Stimulated activated CD4-positive, alpha-beta T cell treated with anti-CD3 and anti-CD28 coated beads, Interleukin-4, amount 100 ng/mL, for 4 hours (primary cell): ENCODE data around the gene SP110.
"Not testable (repeated sequence)": the region's sequence is repeated elsewhere in the genome, so short reads cannot be mapped to it uniquely, and the experiment has no call there.

Experiments
- DNase-seq, 2 experiments: peaks; one replicate each; pipeline ENCODE4 v3.0.0-alpha.2; 2020

Gene SP110

GRCh38 chr2:230222829-230223228 is 3.0 kb upstream of the SP110 start:
- DNase-seq, result not testable (repeated sequence)

GRCh38 chr2:230221493-230221892 is 1.7 kb upstream of the SP110 start:
- DNase-seq, result no peak

- DNase-seq, result no peak
Observed at GRCh38 chr2:230220347-230220969, 674 bp upstream of the SP110 start.

GRCh38 chr2:230218421-230218820 is 1.4 kb downstream of the SP110 start:
- DNase-seq, result no peak

- DNase-seq, result no peak
Observed at GRCh38 chr2:230217424-230217823, 2.4 kb downstream of the SP110 start.

- DNase-seq, result no peak
Observed at GRCh38 chr2:230216489-230216888, 3.3 kb downstream of the SP110 start.

DNA sequence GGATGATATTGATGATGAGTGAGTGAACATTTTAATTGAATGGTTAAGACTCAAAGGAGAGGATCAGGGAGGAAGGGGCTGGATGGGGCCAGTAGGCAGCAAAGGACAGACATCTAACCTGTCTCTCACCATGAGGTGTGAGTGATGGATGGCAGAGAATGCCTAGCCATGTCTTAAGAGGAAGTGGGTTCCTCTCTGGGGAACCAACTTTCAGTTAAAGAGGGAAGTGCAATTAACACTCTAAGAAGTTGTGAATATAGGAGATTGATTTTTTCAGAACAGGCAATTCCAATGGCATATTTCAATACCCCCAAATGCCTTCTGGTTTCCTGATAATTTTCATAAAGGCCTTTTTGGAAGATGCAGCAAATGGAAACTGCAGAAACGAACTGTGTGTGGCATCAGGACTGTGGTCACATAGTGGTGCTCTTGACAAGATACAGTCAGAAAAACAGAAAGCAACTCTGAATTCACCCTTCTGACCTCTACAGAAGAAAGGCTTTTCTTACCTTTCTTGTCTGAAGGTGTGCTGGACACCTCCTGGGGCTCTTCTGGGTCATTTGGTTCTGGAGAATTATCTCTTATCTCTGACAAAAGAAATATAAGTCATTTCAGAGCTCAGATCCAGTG is 10.2 kb downstream of the SP110 start:
- no peak for DNase-seq

DNA sequence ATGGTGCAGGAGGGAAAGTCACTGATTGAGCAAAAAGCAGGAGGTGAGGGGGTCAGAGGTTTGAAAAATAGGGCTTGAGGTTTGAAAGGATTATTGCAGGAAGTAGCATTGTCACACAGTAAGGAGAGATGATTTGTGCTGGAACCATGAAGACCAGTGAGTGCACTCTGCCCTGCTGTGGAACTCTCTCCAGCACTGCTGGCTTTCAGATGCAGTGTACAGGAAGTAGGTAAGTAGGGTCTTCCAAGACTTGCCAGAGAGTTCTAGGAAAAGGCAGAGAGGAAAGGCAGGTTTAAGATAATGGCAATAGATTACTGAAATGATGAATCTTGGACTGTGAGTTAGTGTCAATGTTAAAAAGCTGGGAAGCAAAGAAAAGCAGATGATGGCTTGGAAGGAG is 11.2 kb downstream of the SP110 start:
- DNase-seq, result no peak

GRCh38 chr2:230205721-230206120 is 14.1 kb downstream of the SP110 start:
- no peak for DNase-seq

DNA sequence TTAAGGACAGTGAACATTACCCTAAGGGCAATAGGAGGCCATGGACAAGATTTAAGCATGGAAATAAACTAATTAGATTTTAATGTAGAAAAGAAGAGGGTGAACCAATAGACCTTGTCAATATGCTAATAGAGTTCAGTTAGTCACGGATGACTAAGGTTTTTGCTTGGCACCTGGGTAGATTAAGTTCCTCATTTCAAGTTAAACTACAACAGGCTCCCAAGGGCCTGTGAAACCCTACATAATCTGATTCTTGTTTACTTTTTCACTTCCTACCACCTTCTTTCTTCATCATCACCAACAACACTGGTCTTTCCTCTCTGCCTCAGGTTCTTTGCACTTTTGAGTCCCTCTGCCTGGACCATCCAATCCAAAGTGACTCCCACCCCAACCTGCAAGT is 14.8 kb downstream of the SP110 start:
- no peak for DNase-seq

DNA sequence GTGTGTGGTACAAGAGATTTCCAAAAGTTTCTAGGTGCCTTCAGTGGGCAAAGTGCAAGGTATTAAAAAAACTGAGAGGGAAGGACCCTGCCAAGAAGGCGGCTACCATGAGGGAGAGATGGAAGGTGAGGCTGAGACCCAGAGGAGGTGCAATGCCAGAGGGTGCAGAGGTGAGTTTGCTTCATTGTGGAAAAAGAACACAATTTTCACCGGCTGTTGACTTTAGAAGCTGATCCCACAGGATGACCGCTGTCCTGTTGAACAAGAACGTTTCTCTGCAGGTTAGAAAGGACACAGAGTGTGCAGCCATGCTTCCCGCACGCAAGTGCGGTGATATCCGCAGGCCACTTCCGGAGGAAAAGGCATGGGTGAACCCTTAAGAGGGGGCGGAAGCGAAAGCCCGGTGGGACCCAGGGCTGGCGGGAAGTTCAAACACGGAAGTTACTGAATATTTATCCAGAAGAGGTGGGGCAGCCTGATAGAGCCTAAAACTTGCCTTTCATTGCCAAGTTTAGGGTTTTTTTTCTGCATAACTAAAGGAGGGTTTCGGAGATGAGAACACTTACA is 16.6 kb downstream of the SP110 start:
- no peak for DNase-seq

DNA sequence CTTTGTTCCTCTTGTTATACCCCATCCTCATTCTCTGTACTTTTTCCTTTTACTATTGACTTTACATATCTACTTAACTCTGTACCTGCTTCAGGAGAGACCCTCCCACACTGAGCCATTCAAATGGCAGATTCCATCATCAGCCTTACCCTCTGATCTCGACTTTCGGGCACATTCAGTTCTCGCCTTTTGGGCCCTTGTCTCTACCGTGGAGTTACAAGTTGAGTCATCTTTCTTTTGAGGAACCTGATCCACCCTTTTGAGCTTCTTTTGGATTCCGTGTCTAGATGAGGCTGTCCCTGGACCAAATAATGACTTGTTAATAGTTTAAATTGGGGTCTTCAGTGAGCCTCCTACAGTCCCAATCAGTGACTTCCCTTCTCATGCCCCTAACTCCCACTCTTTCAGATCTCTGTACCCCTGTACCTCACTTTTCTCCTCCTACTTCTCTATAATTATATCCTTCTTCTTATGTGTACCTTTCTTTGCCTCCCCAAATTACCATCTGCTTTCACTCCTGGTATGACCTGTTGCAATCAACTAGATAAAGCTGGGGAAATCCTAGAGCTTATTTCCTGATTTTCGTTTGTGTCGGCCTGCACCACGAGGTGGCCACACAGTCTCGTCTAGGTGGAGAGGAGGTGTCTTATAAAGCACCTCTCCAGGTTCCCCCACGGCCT is 17.2 kb downstream of the SP110 start:
- no peak for DNase-seq

DNA sequence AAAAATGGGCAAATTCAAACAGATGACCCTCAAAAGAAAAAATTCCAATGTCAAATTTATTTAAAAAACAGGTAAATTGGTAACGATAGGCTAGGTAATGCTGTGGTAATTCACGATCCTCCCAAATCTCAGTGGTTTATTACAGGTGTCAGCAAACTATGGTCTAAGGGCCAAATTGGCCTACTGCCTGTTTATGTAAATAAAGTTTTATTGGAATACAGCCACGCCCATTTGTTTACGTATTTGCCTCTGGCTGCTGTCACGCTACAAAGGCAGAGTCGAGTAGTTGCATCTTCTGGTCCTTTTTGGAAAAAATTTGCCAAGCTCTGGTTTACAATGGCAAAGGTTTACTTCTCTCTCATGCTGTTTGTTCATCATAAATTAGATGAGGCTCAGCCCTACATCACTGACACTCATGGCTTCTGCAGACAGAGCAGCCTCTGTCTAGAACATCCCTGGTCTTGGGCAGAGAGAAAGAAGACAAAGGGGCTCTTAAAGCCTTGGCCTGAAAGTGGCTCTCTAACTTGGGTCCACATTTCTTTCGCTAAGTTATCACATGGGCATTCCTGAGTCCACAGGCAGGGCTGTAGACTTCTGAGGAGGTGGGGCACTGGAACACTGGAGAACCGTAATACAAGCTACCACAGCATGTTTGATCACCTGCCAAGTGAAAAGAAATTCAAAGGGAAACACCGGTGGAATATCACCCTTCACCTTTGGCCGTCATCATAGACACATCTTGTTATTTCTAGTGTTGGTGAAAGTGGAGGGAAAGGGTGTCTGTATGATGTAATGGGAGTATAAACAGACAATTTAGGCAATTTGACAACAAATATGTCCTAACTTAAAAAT is 34.8 kb downstream of the SP110 start:
- no peak for DNase-seq

DNA sequence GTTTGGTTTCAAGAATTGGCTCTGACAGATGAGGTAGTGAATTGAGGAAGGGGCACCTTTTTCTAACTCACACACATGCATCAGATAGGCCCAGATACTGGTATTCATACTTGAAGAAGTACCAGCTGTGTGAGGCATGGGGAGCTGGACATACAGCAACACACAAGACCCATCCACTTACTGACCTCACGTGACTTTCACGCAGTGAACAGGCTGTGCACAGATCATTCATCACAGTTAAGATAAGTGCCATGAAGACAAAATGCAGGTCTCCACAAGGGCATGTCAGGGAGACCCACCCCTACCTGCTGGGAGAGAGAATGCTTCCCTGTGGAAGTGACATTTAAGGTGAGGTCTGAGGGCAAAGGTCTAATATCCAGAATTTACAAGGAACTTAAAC is 38.6 kb downstream of the SP110 start:
- DNase-seq, result no peak

DNA sequence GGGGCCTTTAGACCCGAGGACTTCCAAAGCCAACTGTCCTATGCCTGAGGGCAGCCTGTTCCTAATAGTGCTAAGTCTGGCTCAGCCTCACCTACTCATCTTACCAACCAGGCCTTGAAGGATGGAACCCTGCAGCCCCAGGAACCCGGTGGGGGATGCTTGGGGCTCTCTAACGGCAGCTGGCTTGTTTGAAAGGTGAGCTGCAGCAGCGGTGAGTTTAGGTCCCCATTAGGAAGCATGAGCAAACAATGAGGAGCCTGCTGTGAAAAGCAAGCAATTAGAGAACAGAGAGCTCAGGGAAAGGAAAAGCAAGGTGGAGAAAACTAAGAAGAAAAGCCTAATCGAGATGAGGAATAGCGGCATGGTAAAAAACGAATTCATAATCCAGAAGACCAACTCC is 39.9 kb downstream of the SP110 start:
- no peak for DNase-seq

GRCh38 chr2:230178546-230179485 is 41.0 kb downstream of the SP110 start:
- DNase-seq, result no peak

- DNase-seq, result no peak
Observed at GRCh38 chr2:230176996-230177395, 42.8 kb downstream of the SP110 start.

DNA sequence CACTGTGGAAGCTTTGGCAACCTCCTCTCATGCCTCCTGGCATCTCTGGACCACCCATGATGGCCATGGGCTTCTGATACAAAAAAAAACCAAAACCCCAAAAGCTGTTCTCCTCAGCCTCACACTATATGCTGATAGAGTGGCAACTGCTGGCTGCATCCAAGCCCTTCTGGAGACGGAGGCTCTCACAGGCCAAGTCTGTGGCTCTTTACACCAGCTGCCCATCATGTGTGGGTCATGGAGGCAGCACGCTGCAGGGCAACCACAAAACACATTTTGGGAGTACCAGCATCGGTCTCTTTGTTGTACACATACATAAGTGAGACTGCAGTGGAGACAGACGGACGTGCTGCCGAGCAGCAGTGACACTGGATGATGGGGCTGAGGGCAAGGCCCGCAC is 45.3 kb downstream of the SP110 start:
- no peak for DNase-seq

DNA sequence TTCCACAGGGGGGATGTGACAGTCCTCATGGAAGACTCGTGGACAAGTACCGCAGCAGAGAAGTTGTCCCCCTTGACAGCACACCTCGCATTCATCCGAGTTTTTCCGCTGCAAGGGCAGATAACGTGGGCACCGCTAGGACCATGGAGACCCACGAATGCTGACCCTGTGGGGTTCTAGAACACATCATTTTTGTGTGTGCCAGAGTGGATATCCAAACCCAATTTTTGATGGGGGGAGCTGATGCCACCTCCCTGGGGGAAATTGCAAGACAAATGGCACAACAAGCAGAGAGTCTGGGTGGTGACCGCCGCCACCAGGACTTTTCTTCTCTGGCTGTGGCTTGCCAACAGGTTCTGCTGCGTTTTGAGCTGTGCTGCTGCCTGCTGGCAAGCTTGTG is 46.9 kb downstream of the SP110 start:
- no peak for DNase-seq

GRCh38 chr2:230172156-230172555 is 47.6 kb downstream of the SP110 start:
- DNase-seq, result no peak

GRCh38 chr2:230170532-230170931 is 49.3 kb downstream of the SP110 start:
- no peak for DNase-seq

GRCh38 chr2:230166557-230167170 is 53.1 kb downstream of the SP110 start:
- DNase-seq, result no peak
